ENCODE measurements around the gene USP49. TPM values are rescaled to one million over a fixed set of nuclear protein-coding genes. Genes with fewer than 3 reads are reported as not detected.

Gene USP49
- total RNA-seq, 1 experiment from 2014 or later: 2.3 TPM

- Histone ChIP-seq H2AFZ (ENCODE audit: low read length) (0 out of 2 replicates have a peak overlapping the region, but pooled peaks have one; percentile 8), H3K9me3 (ENCODE audit: low read length) (no peaks in the 10 kb centered on the region), H3K4me1 (ENCODE audit: insufficient read depth, low read length) (peaks cover 9% of the 10 kb centered on the region), H3K4me3 (ENCODE audit: low read length) (peak overlapping the region; percentile 13; the same call in 1 of the 2 replicates), H4K20me1 (ENCODE audit: low read length) (no peaks in the 10 kb centered on the region), H3K9me2 (replicated peaks; ENCODE audit: low read length) (no peaks in the 10 kb centered on the region), H3K9ac (ENCODE audit: low read length) (no peak overlapping the region), H3F3A (ENCODE audit: low read length, unreplicated experiment) (no peaks in the 10 kb centered on the region), H3K36me3 (ENCODE audit: low read depth, low read length) (no peaks in the 10 kb centered on the region), H3K79me2 (ENCODE audit: low read length) (no peaks in the 10 kb centered on the region), H3K4me2 (ENCODE audit: low read length) (peak overlapping the region; percentile 63), H3K27ac (ENCODE audit: low read length) (peak overlapping the region; percentile 39), H3K27me3 (ENCODE audit: low read length) (no peaks in the 10 kb centered on the region)
- ATAC-seq: peak; percentile 99
- CTCF ChIA-PET: interaction anchor here (0.6 kb wide), 3 partner anchors 90 to 199 kb away, joined by 3 read pairs; partner anchors contain the start of gene CCND3
- no peak for TF ChIP-seq EZH2phosphoT487 (IDR thresholded peaks at IDR 0.05; ENCODE audit: borderline replicate concordance, low read length)
- TF ChIP-seq CTCF (conservative IDR thresholded peaks at IDR 0.05; ENCODE audit: low read depth, low read length): peak; percentile 89
- POLR2A ChIA-PET (ENCODE audit: unreplicated experiment): no interaction called here
- BruUV-seq (replicated peaks): no TSS peak
- peak; percentile 98 for DNase-seq
- intact Hi-C loops (cut with micrococcal nuclease): loop anchor here (1.0 to 5.0 kb wide), 6 partner anchors 21 to 198 kb away; partner anchors contain the start of gene USP49
Observed at GRCh38 chr6:41846666-41847237, 48.4 kb downstream of the USP49 start.

- DNase-seq (no peak), ATAC-seq (no peak)
- Histone ChIP-seq H2AFZ (ENCODE audit: low read length) (no peak overlapping the region), H3K27me3 (ENCODE audit: low read length) (no peaks in the 10 kb centered on the region), H3K9me2 (replicated peaks; ENCODE audit: low read length) (no peaks in the 10 kb centered on the region), H3K4me2 (ENCODE audit: low read length) (no peak overlapping the region), H3K36me3 (ENCODE audit: low read depth, low read length) (no peaks in the 10 kb centered on the region), H4K20me1 (ENCODE audit: low read length) (no peaks in the 10 kb centered on the region), H3K27ac (ENCODE audit: low read length) (no peak overlapping the region), H3F3A (ENCODE audit: low read length, unreplicated experiment) (no peaks in the 10 kb centered on the region), H3K79me2 (ENCODE audit: low read length) (no peaks in the 10 kb centered on the region), H3K4me1 (ENCODE audit: insufficient read depth, low read length) (peaks cover 9% of the 10 kb centered on the region), H3K4me3 (ENCODE audit: low read length) (no peak overlapping the region), H3K9ac (ENCODE audit: low read length) (no peak overlapping the region), H3K9me3 (ENCODE audit: low read length) (no peaks in the 10 kb centered on the region)
- intact Hi-C loops (cut with micrococcal nuclease): no loop called here
- ChIA-PET POLR2A (ENCODE audit: unreplicated experiment) (no interaction called here), CTCF (no interaction called here)
- BruUV-seq (replicated peaks): no TSS peak
- TF ChIP-seq EZH2phosphoT487 (IDR thresholded peaks at IDR 0.05; ENCODE audit: borderline replicate concordance, low read length) (no peak), CTCF (conservative IDR thresholded peaks at IDR 0.05; ENCODE audit: low read depth, low read length) (no peak), EZH2 (IDR thresholded peaks at IDR 0.05; ENCODE audit: low read length, unreplicated experiment) (no peak)
Observed at GRCh38 chr6:41843178-41843577, 52.0 kb downstream of the USP49 start.

GRCh38 chr6:41840326-41840725 lies 54.8 kb downstream of the USP49 start:
- H3K4me2 ChIP-seq (ENCODE audit: low read length): no peak overlapping the region
- H3K9ac ChIP-seq (ENCODE audit: low read length): no peak overlapping the region
- no peak overlapping the region for H3K27ac ChIP-seq (ENCODE audit: low read length)
- no peaks in the 10 kb centered on the region for H4K20me1 ChIP-seq (ENCODE audit: low read length)
- no peaks in the 10 kb centered on the region for H3K9me3 ChIP-seq (ENCODE audit: low read length)
- ATAC-seq (no peak), DNase-seq (no peak)
- H2AFZ ChIP-seq (ENCODE audit: low read length): no peak overlapping the region
- no peaks in the 10 kb centered on the region for H3K4me1 ChIP-seq (ENCODE audit: insufficient read depth, low read length)
- BruUV-seq (replicated peaks): no TSS peak
- ChIA-PET CTCF (interaction anchor here (0.8 kb wide), 1 partner anchor 39 kb away, joined by 3 read pairs; no protein-coding TSS in a partner anchor), POLR2A (ENCODE audit: unreplicated experiment) (no interaction called here)
- H3F3A ChIP-seq (ENCODE audit: low read length, unreplicated experiment): no peaks in the 10 kb centered on the region
- H3K36me3 ChIP-seq (ENCODE audit: low read depth, low read length): no peaks in the 10 kb centered on the region
- no peaks in the 10 kb centered on the region for H3K27me3 ChIP-seq (ENCODE audit: low read length)
- H3K9me2 ChIP-seq (replicated peaks; ENCODE audit: low read length): no peaks in the 10 kb centered on the region
- H3K79me2 ChIP-seq (ENCODE audit: low read length): no peaks in the 10 kb centered on the region
- no peak for TF ChIP-seq CTCF (conservative IDR thresholded peaks at IDR 0.05; ENCODE audit: low read depth, low read length)
- no peak overlapping the region for H3K4me3 ChIP-seq (ENCODE audit: low read length)
- intact Hi-C loops (cut with micrococcal nuclease): no loop called here

All from PC-3 (cell line).